ENCODE data around the gene PSKH1.

- TF ChIP-seq EZH2 (IDR thresholded peaks at IDR 0.05; ENCODE audit: insufficient read depth, poor library complexity, severe bottlenecking) (no peak), EZH2phosphoT487 (IDR thresholded peaks at IDR 0.05; ENCODE audit: insufficient read depth, low read depth) (no peak)
Observed at GRCh38 chr16:67883146-67883871, 9.7 kb upstream of the PSKH1 start.
